Measurements from ENCODE around the gene DYSF. TPM values are rescaled to one million over a fixed set of nuclear protein-coding genes. Genes with fewer than 3 reads are reported as not detected.
A peak's percentile ranks its signal among the peaks of the same experiment; 100 is the strongest.

DYSF gene
- polyA plus RNA-seq, 1 donor from 2014 or later = 0.04 TPM

DNA sequence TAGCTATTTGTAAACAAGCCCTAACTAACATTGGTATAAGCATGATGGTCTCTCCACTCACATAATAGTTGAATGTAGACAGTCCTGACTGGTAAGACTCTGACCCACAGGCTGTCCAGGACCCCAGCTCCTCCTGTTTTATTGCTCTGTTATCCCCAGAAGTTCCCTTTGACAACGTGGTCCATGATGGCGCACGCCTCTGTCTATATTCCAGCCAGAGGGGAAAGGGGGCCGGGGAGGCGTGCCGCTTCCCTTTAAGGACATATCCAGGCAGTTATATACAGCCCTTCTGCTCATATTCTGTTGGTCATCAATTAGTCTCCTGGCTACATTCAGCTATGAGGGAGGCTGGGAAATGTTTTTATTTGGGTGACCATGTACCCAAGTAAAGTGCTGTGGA, 6.7 kb downstream of the DYSF start:
- Histone ChIP-seq H3K4me3 (ENCODE audit: low read length) (no peak overlapping the region), H3F3A (ENCODE audit: insufficient read depth, low read length, poor library complexity, severe bottlenecking) (no peaks in the 10 kb centered on the region), H3K27ac (ENCODE audit: low read length) (no peak overlapping the region), H4K20me1 (ENCODE audit: insufficient read depth) (no peaks in the 10 kb centered on the region), H3K9me2 (ENCODE audit: insufficient read depth, low read length) (no peaks in the 10 kb centered on the region), H3K36me3 (ENCODE audit: insufficient read depth, low read length) (no peaks in the 10 kb centered on the region), H2AFZ (ENCODE audit: low read depth, low read length) (no peak overlapping the region), H3K27me3 (ENCODE audit: insufficient read depth, low read depth, low read length) (peaks cover 23% of the 10 kb centered on the region), H3K9ac (ENCODE audit: low read length) (no peak overlapping the region), H3K4me2 (ENCODE audit: low read length) (no peak overlapping the region), H3K79me2 (replicated peaks; ENCODE audit: insufficient read depth, low read length) (no peaks in the 10 kb centered on the region), H3K9me3 (ENCODE audit: low read length) (no peaks in the 10 kb centered on the region)
- no peak for TF ChIP-seq MXI1 (conservative IDR thresholded peaks at IDR 0.05; ENCODE audit: poor library complexity, severe bottlenecking)
- TF ChIP-seq POLR2AphosphoS5 (IDR thresholded peaks at IDR 0.05) = no peak
- TF ChIP-seq RAD21 (conservative IDR thresholded peaks at IDR 0.05) = no peak
- TF ChIP-seq SMC3 (conservative IDR thresholded peaks at IDR 0.05; ENCODE audit: poor library complexity) = no peak
- TF ChIP-seq, protein P1, sequence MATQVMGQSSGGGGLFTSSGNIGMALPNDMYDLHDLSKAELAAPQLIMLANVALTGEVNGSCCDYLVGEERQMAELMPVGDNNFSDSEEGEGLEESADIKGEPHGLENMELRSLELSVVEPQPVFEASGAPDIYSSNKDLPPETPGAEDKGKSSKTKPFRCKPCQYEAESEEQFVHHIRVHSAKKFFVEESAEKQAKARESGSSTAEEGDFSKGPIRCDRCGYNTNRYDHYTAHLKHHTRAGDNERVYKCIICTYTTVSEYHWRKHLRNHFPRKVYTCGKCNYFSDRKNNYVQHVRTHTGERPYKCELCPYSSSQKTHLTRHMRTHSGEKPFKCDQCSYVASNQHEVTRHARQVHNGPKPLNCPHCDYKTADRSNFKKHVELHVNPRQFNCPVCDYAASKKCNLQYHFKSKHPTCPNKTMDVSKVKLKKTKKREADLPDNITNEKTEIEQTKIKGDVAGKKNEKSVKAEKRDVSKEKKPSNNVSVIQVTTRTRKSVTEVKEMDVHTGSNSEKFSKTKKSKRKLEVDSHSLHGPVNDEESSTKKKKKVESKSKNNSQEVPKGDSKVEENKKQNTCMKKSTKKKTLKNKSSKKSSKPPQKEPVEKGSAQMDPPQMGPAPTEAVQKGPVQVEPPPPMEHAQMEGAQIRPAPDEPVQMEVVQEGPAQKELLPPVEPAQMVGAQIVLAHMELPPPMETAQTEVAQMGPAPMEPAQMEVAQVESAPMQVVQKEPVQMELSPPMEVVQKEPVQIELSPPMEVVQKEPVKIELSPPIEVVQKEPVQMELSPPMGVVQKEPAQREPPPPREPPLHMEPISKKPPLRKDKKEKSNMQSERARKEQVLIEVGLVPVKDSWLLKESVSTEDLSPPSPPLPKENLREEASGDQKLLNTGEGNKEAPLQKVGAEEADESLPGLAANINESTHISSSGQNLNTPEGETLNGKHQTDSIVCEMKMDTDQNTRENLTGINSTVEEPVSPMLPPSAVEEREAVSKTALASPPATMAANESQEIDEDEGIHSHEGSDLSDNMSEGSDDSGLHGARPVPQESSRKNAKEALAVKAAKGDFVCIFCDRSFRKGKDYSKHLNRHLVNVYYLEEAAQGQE (IDR thresholded peaks at IDR 0.05; ENCODE audit: borderline replicate concordance) = no peak
- TF ChIP-seq CTCF (IDR thresholded peaks at IDR 0.05; ENCODE audit: poor library complexity, severe bottlenecking) = no peak
- no peak for TF ChIP-seq EP300 (conservative IDR thresholded peaks at IDR 0.05; ENCODE audit: poor library complexity, severe bottlenecking)
- TF ChIP-seq EZH2 (IDR thresholded peaks at IDR 0.05; ENCODE audit: borderline replicate concordance, insufficient read depth, low read length, poor library complexity, severe bottlenecking) = no peak
- TF ChIP-seq TAF1 (IDR thresholded peaks at IDR 0.05; ENCODE audit: low read depth) = no peak

GRCh38 chr2:71460595-71461303, 7.4 kb downstream of the DYSF start:
- H3K9me3 ChIP-seq (ENCODE audit: low read length) = no peaks in the 10 kb centered on the region

More at GRCh38 chr2:71460595-71461303, 7.4 kb downstream of the DYSF start:
- Histone ChIP-seq H3K27ac (ENCODE audit: low read length) (no peak overlapping the region), H2AFZ (ENCODE audit: low read depth, low read length) (no peak overlapping the region), H3K27me3 (ENCODE audit: insufficient read depth, low read depth, low read length) (peaks cover 25% of the 10 kb centered on the region), H3K9me2 (ENCODE audit: insufficient read depth, low read length) (no peaks in the 10 kb centered on the region), H3K4me2 (ENCODE audit: low read length) (no peak overlapping the region), H3F3A (ENCODE audit: insufficient read depth, low read length, poor library complexity, severe bottlenecking) (no peaks in the 10 kb centered on the region), H3K9ac (ENCODE audit: low read length) (no peak overlapping the region), H3K36me3 (ENCODE audit: insufficient read depth, low read length) (no peaks in the 10 kb centered on the region), H3K79me2 (replicated peaks; ENCODE audit: insufficient read depth, low read length) (no peaks in the 10 kb centered on the region), H3K4me3 (ENCODE audit: low read length) (no peak overlapping the region), H4K20me1 (ENCODE audit: insufficient read depth) (no peaks in the 10 kb centered on the region)
- TF ChIP-seq TAF1 (IDR thresholded peaks at IDR 0.05; ENCODE audit: low read depth) (no peak), CTCF (IDR thresholded peaks at IDR 0.05; ENCODE audit: poor library complexity, severe bottlenecking) (peak; percentile 31)

Data from neural cell (in vitro differentiated cells).